ENCODE results near the gene CMC2.

CMC2 gene

DNA sequence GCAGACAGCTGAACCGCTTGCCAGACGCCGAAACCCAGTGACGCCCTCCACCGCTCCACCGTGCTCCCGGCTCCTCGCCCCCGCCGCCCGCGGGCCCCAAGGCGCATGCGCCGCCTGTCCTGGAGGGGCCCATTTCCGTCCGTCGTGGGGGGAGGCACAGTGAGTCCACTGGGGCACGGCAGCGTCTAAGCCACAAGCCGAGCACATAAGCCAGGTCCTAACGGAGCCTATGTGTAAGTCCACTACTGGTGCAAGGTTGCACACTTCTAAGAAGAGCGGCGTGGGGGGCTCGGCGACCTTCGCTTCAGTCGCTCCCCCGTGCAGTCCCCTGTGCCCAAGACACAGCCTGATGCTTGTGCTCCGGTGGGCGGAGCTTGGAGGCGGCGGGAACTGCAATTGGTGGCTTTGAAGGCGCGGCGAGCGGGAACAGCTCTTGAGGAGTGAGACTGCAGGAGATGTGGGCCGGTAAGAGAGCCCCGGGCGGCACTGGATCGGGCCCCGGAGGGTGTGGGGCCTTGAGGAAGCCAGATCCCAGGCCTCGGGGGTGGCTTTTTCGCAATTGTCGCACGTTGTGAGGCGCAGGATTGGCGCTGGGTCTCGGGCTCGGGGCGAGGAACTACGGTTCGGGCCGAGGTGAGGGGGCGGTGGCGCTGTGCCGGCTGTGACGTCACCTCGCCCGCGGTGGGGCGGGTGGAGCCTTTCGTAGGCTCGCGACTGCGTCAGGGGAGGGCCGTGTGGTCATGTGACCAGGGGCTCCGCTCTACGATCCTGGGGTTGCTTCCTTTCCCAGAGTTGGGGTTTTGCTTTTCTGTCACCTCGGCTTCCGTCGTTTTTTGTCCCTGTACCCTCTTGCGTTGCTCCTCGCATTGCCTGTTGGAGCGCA lies at the start of gene CMC2, which contains the start of gene CENPN:
Gene CMC2, minus strand, starts transcription at position 73 of the 883 bp plus-strand sequence. CDS start 9,491 bp downstream, outside the sequence.
Gene CENPN, plus strand, starts transcription at position 402 of the 883 bp plus-strand sequence. CDS start 4,726 bp downstream, outside the sequence.
- peak; percentile 95 for DNase-seq

DNA sequence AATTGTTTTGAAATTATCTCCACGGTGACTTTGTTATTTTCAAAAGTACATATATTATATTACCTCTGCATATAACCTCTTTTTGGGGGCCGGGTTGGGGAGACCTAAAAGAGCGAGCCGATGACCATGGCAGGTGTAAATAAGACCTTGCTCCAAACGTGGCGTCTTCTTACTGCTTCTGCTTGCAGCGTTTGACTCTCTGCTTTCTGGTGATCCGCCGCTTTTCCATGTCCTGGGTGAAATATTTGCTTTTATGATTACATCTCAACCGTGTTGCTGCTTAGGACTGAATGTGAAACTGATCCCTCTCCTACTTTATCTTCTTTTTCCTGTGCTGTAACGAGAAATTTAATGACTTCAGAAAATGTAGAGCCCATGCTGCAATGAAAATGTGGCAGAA lies 47.1 kb upstream of the CMC2 start:
- no peak for DNase-seq

DNA sequence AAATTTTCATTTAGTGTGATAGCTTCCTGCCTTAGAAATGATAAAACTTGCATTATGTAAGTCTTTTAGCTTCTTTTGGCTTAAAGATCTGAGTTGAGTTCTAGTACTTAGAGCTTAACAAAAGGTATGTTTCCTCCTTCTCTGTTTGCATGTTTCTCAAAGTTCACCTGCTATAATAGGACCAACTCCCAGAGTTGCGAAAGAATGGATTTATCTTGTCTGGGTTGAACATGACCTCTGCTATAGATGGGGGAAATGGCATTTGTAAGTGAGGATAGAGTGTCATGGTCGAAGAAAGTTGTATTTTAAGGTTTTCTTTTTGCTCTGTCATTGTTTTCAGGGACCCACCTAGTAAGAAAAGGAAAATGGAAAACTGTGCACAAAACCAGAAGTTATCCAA lies 36.1 kb upstream of the CMC2 start:
- no peak for DNase-seq

DNA sequence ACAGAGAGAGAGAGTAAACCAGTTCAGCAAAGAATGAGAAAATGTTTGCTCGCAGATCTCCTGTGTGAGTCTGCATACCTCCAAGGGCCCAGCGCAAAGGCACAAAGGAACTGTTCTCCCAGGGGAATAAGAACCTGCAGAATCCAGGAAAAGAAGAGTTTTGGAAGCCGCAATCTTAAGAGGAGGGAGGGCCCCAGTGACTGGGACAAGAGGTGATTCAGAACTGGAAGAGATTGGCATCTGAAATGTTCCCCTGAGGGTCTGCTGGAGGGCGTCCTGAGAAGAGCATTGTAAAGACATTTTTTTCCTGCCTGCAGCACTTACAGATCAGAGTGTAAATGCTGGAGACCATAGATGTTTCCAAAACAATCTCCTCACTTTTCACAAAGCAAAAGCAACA lies 35.0 kb upstream of the CMC2 start:
- no peak for DNase-seq

DNA sequence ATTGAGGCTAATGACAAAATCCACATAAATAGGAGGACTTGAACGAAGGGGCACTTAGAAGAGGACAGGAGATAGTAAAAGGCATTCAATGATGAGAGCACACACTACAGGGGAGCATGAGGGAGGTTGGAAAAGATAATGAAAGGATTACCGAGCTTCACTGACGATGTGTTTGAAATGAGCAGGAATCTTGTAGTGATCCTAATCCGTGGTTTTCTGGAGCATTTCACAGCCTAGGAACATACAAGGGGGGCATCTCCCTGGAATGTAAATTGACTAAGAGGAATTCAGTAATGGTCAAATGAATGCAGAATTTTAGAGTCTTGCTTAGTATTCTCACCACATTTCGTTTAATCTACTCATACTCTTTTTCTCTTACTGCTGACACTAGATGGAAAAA lies 34.2 kb upstream of the CMC2 start:
- no peak for DNase-seq

DNA sequence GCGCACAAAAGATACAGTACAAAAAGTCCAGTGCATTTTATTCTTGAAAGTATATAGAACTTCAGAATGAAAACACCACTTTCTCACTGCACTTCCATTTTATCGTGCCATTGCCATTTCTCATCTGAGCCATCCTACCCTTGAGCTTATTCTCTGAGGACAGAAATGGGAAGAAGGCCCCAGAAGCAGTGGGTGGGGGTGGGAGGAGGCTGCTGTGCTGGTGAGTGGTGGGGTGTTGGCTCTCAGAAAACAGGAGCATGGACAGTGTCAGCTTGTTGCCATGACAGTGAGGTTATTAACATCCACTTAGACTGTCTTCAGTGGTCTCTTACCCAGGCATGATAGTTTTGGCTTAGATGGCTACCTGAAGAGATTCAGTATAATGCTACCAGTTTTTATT lies 33.4 kb upstream of the CMC2 start:
- DNase-seq = no peak

DNA sequence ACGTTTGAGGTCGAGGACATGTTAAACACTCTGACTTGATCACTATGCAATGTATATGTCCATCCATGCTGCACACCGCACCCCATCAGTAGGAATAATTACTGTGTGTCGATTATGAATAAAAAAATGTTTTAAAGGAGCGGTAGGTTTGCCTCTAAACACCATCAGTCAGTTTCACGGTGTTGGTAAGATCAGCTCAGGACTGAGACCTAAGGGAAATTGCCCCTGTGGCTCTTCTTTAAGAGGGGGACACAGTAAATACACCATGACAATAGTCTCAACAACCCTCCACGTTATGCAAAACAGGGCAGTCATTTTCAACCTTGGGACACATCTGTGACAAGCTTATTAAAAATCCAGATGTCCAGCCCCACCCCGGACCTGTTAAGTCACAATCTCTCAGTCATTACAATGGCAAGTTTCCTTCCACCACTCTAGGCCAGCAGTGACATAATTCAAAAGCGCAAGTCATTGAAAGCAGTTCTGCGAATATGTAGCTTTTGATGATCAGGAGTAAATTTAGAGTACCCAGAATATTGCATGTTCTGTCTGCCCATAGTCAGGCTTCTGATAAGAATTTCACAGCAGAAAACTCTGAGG lies 30.2 kb upstream of the CMC2 start:
- no peak for DNase-seq

DNA sequence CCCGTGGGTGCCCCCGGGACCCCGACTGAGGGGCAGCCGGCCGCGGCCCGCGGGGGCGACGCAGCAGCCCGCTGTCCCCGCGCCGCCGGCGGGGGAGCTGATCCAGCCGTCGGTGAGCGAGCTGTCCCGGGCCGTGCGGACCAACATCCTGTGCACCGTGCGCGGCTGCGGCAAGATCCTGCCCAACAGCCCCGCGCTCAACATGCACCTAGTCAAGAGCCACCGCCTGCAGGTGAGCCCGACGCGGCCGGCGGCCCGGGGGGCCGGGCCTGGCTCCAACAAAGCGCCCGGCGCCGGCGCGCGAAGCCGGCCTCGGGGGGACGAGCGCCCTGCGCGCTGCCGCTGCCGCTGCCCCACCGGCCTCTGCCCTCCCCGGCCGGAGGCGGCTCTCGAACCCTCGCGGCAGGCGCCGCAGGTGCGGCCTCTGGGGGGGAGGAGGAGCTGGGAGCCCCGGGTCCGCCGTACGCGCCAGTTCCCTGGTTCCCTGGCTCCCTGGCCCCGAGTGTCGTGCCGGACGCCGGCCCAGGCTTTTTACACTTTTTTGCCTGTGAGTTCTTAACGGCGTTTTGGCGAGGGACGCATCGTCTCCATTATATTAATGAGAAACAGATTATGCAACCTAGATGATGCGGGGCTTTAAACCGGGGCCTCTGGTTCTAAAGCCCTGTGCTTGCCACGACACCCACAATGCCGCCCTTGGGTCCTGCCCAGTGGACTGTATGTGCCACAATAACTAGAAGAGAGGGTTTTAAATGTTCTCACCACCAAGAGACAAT lies 29.5 kb upstream of the CMC2 start:
- peak; percentile 38 for DNase-seq

DNA sequence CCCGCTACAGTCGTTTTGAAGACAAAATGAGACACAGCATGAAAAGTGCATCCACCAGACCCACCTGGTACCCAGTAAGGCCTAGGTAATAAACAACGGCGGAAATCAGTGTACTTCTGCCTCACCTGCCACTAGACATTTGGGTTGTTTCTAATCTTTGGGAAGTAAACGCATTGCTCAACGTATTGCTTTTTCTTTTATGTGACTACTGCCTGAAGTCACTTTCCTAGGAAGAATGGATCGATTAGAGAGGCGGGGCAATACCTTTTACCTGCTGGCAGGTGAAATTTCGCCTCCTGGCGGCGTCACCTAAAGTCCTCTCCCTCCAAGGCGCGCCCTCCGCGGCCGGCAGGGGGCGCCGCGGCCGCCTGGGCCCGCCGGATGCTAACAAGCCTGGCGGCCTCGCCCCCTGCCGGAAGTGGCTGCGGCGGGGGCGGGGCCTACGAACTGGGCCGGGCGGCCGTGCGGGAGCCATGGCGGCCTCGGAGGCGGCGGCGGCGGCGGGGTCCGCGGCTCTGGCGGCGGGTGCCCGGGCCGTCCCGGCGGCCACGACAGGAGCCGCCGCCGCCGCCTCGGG lies 28.8 kb upstream of the CMC2 start, which contains the start of gene ATMIN:
Gene ATMIN, plus strand, starts transcription at position 445 of the 577 bp plus-strand sequence. Its CDS starts 29 bp downstream, at position 474.
- DNase-seq = peak; percentile 90

DNA sequence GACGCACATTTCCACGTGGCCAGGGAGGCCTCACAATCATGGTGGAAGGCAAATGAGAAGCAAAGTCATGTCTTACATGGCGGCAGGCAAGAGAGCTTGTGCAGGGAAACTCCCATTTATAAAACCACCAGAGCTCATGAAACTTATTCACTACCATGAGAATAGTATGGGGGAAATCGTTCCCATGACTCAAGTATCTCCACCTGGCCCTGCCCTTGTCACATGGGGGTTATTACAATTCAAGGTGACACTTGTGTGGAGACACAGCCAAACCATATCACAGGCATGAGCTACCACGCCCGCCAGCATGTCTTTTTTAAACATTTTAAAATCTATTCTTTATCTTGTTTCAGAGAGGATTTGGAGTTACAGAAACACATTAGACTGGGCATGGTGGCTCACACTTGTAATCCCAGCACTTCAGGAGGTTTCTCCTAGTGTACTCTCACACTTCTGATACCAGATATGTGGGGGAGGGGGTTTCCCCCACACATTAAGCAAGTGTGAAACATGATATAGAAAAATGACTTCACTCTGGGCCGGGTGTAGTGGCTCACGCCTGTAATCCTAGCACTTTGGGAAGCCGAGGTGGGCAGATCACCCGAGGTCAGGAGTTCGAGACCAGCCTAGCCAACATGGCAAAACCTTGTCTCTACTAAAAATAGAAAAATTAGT lies 23.4 kb upstream of the CMC2 start:
- no peak for DNase-seq

DNA sequence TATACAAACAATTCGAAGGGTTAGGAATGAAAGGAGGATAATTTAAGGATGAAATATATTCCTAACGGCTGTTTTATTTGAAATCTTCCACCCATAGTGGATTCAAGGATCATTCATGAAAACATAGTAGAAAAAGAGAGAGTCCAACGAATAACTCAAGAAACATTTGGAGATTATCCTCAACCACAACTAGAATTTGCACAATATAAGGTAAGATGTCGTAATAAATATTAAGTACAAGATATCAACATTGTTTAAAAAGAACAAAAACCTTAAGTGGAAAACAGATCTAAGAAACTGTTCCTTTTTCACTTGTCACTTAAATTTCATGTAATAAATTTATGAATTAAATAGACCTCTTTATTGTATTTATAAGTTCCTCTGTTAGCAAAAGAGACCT lies 19.7 kb upstream of the CMC2 start:
- no peak for DNase-seq

DNA sequence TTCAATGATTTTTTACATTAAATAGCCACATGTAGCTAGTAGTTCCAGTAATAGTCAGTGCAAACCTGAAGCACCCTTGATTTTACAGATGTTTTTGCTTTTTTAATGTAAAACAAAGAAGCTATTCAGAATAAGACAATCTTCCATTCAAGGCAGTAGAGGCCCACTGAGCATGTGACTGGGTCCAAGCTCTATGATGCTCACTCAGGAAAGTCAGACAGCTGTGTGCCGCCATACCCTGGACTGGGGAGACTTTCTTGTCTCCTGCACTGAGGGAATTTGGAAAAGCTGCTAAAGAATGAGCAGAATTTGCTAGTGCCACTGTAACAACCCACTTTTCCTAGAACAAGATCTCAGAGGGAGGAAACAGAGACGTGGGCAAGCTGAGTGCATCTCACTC lies 11.8 kb upstream of the CMC2 start:
- DNase-seq = no peak

DNA sequence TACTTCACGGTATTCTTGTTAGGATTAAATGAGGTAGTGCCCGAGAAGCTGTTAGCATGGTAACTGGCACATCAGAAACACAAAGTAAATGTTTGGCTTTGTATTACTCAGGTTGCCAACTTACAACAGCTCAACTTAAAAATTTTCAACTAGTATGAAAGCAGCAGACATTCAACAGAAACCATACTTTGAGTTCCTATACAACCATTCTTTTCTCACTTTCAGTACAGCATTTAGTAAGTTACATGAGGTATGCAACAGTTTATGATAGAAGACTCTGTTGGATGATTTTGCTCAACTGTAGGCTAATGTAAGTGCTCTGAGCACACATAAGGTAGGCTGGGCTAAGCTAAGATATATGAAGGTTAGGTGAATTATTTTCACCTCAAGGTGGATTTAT lies 8.0 kb upstream of the CMC2 start:
- no peak for DNase-seq

DNA sequence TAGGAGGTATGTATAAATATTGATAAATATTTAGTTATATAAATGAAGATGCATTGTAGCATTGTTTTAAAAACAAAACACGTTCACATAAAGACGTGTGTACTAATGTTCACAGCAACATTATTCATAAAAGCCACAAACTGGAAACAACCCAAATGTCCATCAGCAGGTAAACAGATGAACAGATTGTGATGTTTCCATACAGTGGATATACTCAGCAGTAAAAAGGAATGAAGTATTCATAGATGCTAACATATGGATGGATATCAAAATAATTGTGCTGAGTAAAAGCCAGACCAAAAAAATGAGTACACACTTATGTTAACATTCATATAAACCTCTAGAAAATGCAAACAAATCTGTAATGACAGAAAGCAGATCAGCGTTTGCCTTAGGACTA lies 6.3 kb upstream of the CMC2 start:
- DNase-seq = no peak

DNA sequence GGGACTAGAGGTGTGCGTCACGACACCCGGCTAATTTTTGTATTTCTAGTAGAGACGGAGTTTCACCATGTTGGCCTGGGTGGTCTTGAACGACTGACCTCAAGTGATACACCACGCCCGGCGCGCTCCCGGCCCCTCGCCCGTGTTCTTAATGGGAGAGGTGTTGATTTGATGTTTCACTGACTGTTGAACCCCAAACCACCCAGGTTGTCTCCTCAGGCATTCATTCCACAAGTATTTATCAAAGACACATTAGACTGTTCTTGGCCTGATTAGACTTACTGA lies 1.8 kb upstream of the CMC2 start:
- DNase-seq = no peak

DNA sequence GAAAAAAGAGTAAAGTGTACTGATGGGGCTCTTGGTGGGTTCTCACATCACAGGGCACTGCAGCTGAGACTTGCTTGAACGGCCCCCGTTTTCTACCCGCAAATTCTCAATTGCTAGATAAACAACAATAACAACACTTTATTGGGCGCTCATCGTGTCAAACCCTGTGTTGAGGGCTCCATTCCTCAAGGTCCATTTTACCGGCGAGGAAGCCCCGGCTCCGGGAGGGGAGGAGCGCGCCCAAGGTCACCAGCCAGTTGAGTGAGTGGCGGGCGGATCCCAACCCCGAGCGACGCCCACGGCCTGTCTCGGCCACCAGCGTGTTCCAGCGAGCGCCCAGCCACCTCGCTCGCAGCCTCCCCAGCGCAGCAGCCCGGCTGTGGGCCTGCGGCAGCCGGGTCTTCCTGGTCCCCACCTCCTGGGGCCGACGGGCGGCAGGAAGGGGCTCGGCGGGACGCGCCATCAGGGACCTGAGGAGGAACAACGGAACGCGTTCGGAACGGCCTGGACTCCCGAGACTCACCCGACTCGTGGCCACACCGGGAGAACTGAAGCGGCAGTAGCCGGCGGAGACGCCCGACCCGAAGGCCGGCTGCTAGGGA lies 373 bp downstream of the CMC2 start:
- peak; percentile 65 for DNase-seq

DNA sequence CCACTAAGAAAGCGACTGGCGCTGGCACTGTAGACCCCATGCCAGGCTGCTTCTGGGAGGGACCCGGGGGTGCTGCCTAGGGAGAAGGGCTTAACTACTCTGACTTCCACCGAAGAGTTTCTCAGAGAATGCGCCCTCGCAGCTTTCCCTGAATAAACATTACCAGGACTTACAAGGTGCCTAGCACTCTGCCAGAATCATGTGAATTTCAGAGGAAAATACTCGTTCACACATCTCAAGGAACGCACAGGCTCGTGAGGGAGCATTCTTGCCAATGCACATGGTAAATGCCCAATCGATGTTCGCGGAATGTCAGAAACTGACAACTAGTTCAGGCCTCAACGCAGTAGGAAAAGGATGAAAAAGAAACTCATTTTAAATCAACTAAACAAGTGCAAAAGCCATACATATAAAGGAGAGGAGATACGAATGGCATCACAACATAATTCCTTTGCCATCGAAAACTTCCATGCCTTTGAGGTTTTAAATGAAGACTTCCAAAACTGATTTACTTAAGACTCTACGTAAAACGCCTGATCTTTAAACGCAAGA lies 999 bp downstream of the CMC2 start:
- DNase-seq = no peak

DNA sequence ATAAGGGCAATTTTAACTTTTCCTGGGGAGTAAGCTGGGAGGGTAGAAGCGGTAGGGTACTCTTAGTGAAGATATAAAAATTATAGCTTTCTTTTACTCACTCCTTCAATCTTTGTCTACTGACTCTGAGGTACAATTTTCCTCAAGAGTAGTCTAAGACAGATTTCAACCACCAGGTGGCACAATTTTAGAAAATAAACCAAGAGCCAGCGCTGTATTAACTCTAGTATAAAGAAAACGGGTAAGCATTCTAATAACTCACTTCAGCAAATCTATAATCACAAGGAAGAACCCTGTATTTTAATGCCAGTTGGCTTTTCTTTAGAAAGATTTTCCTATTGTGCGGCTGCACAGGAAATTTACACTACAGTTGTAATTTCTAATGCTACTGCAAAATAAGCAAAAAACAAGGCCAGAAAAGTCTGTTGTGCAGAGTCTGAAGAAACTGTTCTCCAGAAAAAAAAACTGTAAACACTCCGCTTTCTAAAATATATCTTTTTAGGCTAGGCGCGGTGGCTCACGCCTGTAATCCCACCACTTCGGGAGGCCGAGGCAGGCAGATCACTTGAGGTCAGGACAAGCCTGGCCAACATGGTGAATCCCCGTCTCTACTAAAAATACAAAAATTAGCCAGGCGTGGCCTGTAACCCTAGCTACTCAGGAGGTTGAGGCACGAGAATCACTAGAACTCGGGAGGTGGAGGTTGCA lies 1.9 kb downstream of the CMC2 start:
- no peak for DNase-seq

DNA sequence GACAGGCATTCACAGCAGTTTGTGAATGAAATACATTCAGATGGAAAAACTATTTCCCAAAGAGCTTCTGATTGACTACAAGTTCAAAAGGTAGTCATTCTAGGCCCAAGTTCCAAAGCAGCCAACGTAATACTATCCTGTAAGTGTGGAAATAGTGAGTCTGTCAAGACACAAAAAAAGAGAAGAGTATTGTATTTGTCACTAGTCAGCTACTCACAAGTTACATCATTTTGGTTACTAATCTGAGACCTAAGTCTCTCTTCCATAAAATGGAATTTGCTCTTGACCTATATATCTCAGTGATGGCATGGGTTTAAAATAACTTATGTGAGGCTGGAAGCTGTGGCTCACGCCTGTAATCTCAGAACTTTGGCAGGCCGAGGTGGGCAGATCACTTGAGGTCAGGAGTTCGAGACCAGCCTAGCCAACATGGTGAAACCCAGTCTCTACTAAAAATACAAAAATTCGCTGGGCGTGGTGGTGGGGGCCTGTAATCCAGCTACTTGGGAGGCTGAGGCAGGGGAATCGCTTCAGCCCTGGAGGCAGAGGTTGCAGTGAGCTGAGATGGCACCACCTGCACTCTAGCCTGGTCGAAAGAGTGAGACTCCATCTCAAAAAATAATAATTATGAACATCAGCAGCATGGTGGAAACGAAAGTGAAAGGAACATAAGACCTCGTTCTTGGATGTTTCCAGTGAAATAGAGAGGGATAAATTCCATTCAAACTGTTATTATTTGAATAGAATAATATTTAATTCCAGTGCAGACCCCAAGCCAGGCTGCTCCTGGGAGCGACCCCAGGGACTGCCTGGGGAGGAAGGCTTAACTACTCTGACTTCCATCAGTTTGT lies 2.9 kb downstream of the CMC2 start:
- no peak for DNase-seq

DNA sequence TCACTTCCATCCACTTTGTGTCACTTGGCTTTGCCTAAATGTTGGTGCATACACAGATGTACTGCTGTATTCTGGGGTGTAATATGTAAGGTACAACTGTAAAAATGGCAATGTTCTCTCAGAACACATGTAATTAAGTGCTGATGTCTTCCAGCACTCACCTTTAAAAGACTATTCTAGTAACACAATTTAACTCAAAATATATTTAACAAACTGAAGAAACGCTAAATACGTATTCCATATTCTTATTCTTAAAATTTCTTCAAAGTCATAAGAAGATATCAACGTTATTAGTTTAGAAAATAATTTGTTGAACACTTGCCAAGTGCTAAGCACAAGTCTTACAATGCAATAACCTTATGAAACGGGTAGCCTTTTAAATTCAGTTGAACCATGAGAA lies 3.6 kb downstream of the CMC2 start:
- no peak for DNase-seq

All from stimulated activated CD4-positive, alpha-beta T cell treated with anti-CD3 and anti-CD28 coated beads, Interleukin-12 subunit alpha, Interleukin-12 subunit beta, amount 100 ng/mL, for 4 hours (primary cell).